ENCODE data around the gene TNFRSF14. TPM values are rescaled to one million over a fixed set of nuclear protein-coding genes. Genes with fewer than 3 reads are reported as not detected.

TNFRSF14 gene
- total RNA-seq, 1 donor from 2014 or later: 0.36 TPM

DNA sequence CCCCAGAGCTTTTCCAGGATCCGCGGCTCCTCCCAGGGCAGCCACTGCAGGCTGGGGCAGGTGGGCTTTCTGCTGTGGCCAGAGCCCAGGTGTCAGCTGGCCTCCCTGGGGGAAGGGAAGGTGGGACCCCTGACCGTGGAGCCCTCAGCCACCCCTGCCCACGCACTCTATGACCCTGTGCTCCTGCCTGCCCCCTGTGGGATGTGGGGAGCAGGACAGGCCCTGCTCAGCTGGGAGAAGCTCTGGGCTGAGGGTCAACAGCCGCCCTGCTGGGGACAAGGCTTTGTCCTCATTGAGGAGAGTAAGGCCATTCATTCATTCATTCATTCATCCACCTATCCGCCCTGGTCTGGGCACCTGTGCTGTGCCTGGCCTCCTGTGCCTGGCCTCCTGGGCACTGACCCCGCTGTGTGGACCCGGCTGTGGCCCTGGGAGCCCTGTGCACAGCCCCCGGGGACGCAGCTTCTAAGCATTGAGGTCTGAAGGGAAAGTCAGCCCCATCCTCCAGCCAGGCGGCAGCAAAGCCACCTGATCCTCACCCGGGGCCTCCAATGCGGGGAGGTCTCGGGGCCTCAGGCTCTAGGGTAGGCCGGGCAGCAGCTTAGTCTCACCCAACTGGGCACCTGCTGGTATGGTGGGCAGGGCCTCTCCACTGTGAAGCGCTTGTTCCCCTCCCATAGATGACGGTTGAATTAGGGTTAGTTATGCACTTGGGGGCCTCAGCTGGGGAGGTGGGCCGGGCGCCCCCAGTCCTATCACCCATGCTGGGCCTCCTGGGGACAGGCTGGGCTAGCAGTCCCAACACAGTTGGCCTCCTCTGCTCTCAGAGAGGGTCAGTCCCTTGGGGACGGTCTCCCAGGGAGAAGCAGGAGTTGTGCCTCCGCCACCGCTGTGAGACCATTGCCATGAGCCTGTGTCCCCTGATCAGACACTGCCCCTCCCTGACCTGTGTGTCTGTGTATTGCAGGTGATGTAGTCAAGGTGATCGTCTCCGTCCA is 6.0 kb downstream of the TNFRSF14 start:
- no peak for TF ChIP-seq EZH2 (IDR thresholded peaks at IDR 0.05; ENCODE audit: insufficient read depth, low read length)
- TF ChIP-seq, protein P1, sequence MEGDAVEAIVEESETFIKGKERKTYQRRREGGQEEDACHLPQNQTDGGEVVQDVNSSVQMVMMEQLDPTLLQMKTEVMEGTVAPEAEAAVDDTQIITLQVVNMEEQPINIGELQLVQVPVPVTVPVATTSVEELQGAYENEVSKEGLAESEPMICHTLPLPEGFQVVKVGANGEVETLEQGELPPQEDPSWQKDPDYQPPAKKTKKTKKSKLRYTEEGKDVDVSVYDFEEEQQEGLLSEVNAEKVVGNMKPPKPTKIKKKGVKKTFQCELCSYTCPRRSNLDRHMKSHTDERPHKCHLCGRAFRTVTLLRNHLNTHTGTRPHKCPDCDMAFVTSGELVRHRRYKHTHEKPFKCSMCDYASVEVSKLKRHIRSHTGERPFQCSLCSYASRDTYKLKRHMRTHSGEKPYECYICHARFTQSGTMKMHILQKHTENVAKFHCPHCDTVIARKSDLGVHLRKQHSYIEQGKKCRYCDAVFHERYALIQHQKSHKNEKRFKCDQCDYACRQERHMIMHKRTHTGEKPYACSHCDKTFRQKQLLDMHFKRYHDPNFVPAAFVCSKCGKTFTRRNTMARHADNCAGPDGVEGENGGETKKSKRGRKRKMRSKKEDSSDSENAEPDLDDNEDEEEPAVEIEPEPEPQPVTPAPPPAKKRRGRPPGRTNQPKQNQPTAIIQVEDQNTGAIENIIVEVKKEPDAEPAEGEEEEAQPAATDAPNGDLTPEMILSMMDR (IDR thresholded peaks at IDR 0.05; ENCODE audit: insufficient read depth, low read depth, low read length): no peak
- DNase-seq (ENCODE audit: low read depth) (no peak), FAIRE-seq (no peak)
- Mint-ChIP-seq H3K4me1 (ENCODE audit: low read depth, unreplicated experiment) (peaks cover 5% of the 10 kb centered on the region), H3K4me3 (ENCODE audit: unreplicated experiment) (no peak overlapping the region), H3K9me3 (ENCODE audit: unreplicated experiment) (no peaks in the 10 kb centered on the region), H3K27ac (ENCODE audit: unreplicated experiment) (no peak overlapping the region), H3K36me3 (ENCODE audit: low read depth, unreplicated experiment) (no peaks in the 10 kb centered on the region), H3K27me3 (ENCODE audit: low read depth, unreplicated experiment) (peaks cover 12% of the 10 kb centered on the region)
- H3K9me3 ChIP-seq (ENCODE audit: insufficient read depth, low read depth, low read length): no peaks in the 10 kb centered on the region
- no peaks in the 10 kb centered on the region for H3K4me1 ChIP-seq (ENCODE audit: insufficient read depth, low read length)
- no peak overlapping the region for H3K4me3 ChIP-seq (ENCODE audit: insufficient read depth, low read depth, low read length)
- H3K27me3 ChIP-seq (ENCODE audit: insufficient read depth, low read length): no peaks in the 10 kb centered on the region
- H4K20me1 ChIP-seq (ENCODE audit: insufficient read depth, low read length): no peaks in the 10 kb centered on the region
- no peaks in the 10 kb centered on the region for H3K36me3 ChIP-seq (ENCODE audit: insufficient read depth, low read length)
- H3K27ac ChIP-seq (ENCODE audit: low read depth, low read length): no peak overlapping the region
- H2AFZ ChIP-seq (ENCODE audit: low read depth, low read length): no peak overlapping the region
- no peaks in the 10 kb centered on the region for H3K79me2 ChIP-seq (ENCODE audit: insufficient read depth, low read length)
- no peak overlapping the region for H3K4me2 ChIP-seq (ENCODE audit: low read length)
- no peak overlapping the region for H3K9ac ChIP-seq (ENCODE audit: low read length)

DNA sequence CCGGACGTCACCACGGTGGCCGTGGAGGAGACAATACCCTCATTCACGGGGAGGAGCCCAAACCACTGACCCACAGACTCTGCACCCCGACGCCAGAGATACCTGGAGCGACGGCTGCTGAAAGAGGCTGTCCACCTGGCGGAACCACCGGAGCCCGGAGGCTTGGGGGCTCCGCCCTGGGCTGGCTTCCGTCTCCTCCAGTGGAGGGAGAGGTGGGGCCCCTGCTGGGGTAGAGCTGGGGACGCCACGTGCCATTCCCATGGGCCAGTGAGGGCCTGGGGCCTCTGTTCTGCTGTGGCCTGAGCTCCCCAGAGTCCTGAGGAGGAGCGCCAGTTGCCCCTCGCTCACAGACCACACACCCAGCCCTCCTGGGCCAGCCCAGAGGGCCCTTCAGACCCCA is 7.0 kb downstream of the TNFRSF14 start:
- H3K9ac ChIP-seq (ENCODE audit: low read length): no peak overlapping the region
- Mint-ChIP-seq H3K36me3 (ENCODE audit: low read depth, unreplicated experiment) (no peaks in the 10 kb centered on the region), H3K4me3 (ENCODE audit: unreplicated experiment) (no peak overlapping the region), H3K9me3 (ENCODE audit: unreplicated experiment) (no peaks in the 10 kb centered on the region), H3K27me3 (ENCODE audit: low read depth, unreplicated experiment) (peaks cover 12% of the 10 kb centered on the region), H3K4me1 (ENCODE audit: low read depth, unreplicated experiment) (peaks cover 5% of the 10 kb centered on the region), H3K27ac (ENCODE audit: unreplicated experiment) (no peak overlapping the region)
- H4K20me1 ChIP-seq (ENCODE audit: insufficient read depth, low read length): no peaks in the 10 kb centered on the region
- H3K4me3 ChIP-seq (ENCODE audit: insufficient read depth, low read depth, low read length): no peak overlapping the region
- no peaks in the 10 kb centered on the region for H3K79me2 ChIP-seq (ENCODE audit: insufficient read depth, low read length)
- FAIRE-seq (no peak), DNase-seq (ENCODE audit: low read depth) (no peak)
- no peaks in the 10 kb centered on the region for H3K9me3 ChIP-seq (ENCODE audit: insufficient read depth, low read depth, low read length)
- no peaks in the 10 kb centered on the region for H3K27me3 ChIP-seq (ENCODE audit: insufficient read depth, low read length)
- no peak overlapping the region for H3K4me2 ChIP-seq (ENCODE audit: low read length)
- H2AFZ ChIP-seq (ENCODE audit: low read depth, low read length): no peak overlapping the region
- no peaks in the 10 kb centered on the region for H3K4me1 ChIP-seq (ENCODE audit: insufficient read depth, low read length)
- no peaks in the 10 kb centered on the region for H3K36me3 ChIP-seq (ENCODE audit: insufficient read depth, low read length)
- TF ChIP-seq, protein P1 (IDR thresholded peaks at IDR 0.05; ENCODE audit: insufficient read depth, low read depth, low read length): no peak
- TF ChIP-seq EZH2 (IDR thresholded peaks at IDR 0.05; ENCODE audit: insufficient read depth, low read length): no peak
- no peak overlapping the region for H3K27ac ChIP-seq (ENCODE audit: low read depth, low read length)
